ENCODE results near the gene ADGRB2. TPM values are rescaled to one million over a fixed set of nuclear protein-coding genes. Genes with fewer than 3 reads are reported as not detected.

Gene ADGRB2
- total RNA-seq, 1 experiment from 2014 or later = 10.9 TPM

DNA sequence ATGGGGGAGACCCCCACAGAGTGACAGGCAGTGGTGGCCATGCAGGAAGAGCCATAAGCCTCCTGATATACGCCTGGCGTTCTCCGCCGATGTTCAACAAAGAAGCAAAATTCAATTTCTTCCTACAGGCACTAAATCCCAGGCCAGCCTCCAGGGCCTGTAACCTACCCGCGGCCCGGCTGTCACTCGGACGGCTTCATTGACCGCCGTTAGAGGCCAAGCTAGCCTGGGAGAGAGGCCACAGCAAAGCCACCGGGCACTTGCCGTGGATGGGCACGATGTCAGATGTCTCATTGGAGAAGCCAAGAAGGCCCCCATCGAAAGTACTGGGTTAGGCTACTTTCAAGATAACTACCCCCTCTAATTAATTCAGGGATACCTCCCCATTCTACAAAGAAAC, 9.7 kb downstream of the ADGRB2 start:
- Histone ChIP-seq H4K20me1 (ENCODE audit: control insufficient read depth, insufficient read depth, insufficient read length) (no peaks in the 10 kb centered on the region), H3K56ac (ENCODE audit: insufficient read length, low read depth, low read length) (no peak overlapping the region), H4K8ac (replicated peaks; ENCODE audit: insufficient read length, low read depth, low read length) (no peak overlapping the region), H3K27me3 (ENCODE audit: insufficient read depth, low read length) (no peaks in the 10 kb centered on the region), H2BK12ac (ENCODE audit: insufficient read length, low read depth, low read length) (no peak overlapping the region), H2BK5ac (ENCODE audit: insufficient read length, low read length) (no peak overlapping the region), H3K23me2 (ENCODE audit: insufficient read length, low read depth, low read length, poor library complexity, severe bottlenecking) (no peaks in the 10 kb centered on the region), H4K91ac (ENCODE audit: insufficient read length, low read depth, low read length) (no peak overlapping the region), H2BK15ac (ENCODE audit: low read depth, low read length) (no peak overlapping the region), H2BK120ac (ENCODE audit: low read depth, low read length, poor library complexity, severe bottlenecking) (no peak overlapping the region), H3K27ac (ENCODE audit: insufficient read length, low read depth, low read length) (no peak overlapping the region), H4K5ac (ENCODE audit: insufficient read length, low read depth, low read length) (no peak overlapping the region), H3K18ac (ENCODE audit: insufficient read length, low read depth, low read length) (no peak overlapping the region), H3K79me1 (ENCODE audit: insufficient read depth, low read depth, low read length, poor library complexity, severe bottlenecking) (no peaks in the 10 kb centered on the region), H3K4me1 (ENCODE audit: insufficient read depth, low read length) (peaks cover 11% of the 10 kb centered on the region; the same call in 1 of the 2 replicates), H3K23ac (ENCODE audit: insufficient read length, low read depth, low read length) (no peak overlapping the region), H3K4ac (ENCODE audit: low read depth, low read length) (no peak overlapping the region), H2BK20ac (ENCODE audit: low read depth, low read length, poor library complexity, severe bottlenecking) (no peak overlapping the region), H3T11ph (ENCODE audit: low read length) (no peak overlapping the region), H3K9ac (ENCODE audit: extremely low read depth, insufficient read length, low read length) (no peak overlapping the region), H3K9me3 (ENCODE audit: control insufficient read depth, low read depth, low read length) (no peaks in the 10 kb centered on the region), H2AK5ac (ENCODE audit: insufficient read length, low read length) (no peak overlapping the region), H3K14ac (ENCODE audit: insufficient read depth, low read length) (no peak overlapping the region), H2AFZ (ENCODE audit: low read length) (no peak overlapping the region), H3K4me2 (ENCODE audit: insufficient read depth, insufficient read length, low read length) (no peak overlapping the region), H3K79me2 (ENCODE audit: insufficient read depth, low read length) (no peaks in the 10 kb centered on the region)
- Mint-ChIP-seq H3K27ac (no peak overlapping the region; a peak in 1 of 7 replicates), H3K4me1 (peaks cover 38 to 47% of the 10 kb centered on the region in 2 experiments), H3K36me3 (ENCODE audit: insufficient read depth in 1 of 3, low read depth in 3 of 3) (no peaks in the 10 kb centered on the region), H3K9me3 (no peaks in the 10 kb centered on the region), H3K27me3 (ENCODE audit: low read depth) (0 out of 2 replicates have a peak, but pooled peaks cover 2% of the 10 kb centered on the region), H3K4me3 (no peak overlapping the region)
- DNase-seq = no peak
- TF ChIP-seq, protein P1, sequence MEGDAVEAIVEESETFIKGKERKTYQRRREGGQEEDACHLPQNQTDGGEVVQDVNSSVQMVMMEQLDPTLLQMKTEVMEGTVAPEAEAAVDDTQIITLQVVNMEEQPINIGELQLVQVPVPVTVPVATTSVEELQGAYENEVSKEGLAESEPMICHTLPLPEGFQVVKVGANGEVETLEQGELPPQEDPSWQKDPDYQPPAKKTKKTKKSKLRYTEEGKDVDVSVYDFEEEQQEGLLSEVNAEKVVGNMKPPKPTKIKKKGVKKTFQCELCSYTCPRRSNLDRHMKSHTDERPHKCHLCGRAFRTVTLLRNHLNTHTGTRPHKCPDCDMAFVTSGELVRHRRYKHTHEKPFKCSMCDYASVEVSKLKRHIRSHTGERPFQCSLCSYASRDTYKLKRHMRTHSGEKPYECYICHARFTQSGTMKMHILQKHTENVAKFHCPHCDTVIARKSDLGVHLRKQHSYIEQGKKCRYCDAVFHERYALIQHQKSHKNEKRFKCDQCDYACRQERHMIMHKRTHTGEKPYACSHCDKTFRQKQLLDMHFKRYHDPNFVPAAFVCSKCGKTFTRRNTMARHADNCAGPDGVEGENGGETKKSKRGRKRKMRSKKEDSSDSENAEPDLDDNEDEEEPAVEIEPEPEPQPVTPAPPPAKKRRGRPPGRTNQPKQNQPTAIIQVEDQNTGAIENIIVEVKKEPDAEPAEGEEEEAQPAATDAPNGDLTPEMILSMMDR (conservative IDR thresholded peaks at IDR 0.05) = no peak
- WGBS (ENCODE audit: extremely low coverage, insufficient read length, low lambda C conversion rate) = no CpG with 5 or more reads among the region's 15 CpGs
